ENCODE data around the gene ZNF652. TPM values are rescaled to one million over a fixed set of nuclear protein-coding genes. Genes with fewer than 3 reads are reported as not detected.

ZNF652 gene
- total RNA-seq, 1 experiment from 2014 or later: 32.1 TPM

DNA sequence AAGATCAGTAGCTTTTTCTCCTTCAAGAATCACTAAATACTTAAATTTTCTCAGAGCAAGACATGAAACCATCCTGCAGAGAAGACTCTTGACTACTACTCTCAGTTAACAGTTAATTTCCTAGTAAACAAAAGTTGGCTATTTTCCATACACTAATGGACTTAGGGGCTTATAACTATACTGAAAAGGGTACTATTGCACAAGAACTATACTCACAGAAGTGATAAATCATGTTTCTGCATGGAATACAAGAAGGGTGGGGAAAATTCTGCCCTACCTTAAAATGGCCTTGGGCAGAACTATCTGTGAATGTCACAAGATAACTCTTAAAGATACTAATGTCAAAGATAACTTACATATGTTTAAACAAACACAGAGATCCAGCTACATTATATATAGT is 12.5 kb downstream of the ZNF652 start:
- Histone ChIP-seq H3K9me3 (ENCODE audit: low read depth, low read length, poor library complexity, severe bottlenecking) (peaks cover 3% of the 10 kb centered on the region), H3K27ac (ENCODE audit: low read depth, low read length, poor library complexity, severe bottlenecking) (peak overlapping the region; percentile 22), H3K27me3 (replicated peaks; ENCODE audit: insufficient read depth, low read depth, low read length, poor library complexity) (no peaks in the 10 kb centered on the region), H3K4me3 (ENCODE audit: low read depth, low read length, poor library complexity, severe bottlenecking) (no peak overlapping the region), H3K36me3 (ENCODE audit: insufficient read depth, low read length, poor library complexity, severe bottlenecking) (no peaks in the 10 kb centered on the region), H3K4me1 (ENCODE audit: insufficient read depth, low read length, poor library complexity, severe bottlenecking) (peaks cover 21% of the 10 kb centered on the region)
- intact Hi-C loops (cut with micrococcal nuclease; ENCODE audit: unreplicated experiment): no loop called here
- TF ChIP-seq EZH2 (IDR thresholded peaks at IDR 0.05; ENCODE audit: borderline replicate concordance, low read depth, low read length, poor library complexity, severe bottlenecking): no peak
- TF ChIP-seq, protein P1, sequence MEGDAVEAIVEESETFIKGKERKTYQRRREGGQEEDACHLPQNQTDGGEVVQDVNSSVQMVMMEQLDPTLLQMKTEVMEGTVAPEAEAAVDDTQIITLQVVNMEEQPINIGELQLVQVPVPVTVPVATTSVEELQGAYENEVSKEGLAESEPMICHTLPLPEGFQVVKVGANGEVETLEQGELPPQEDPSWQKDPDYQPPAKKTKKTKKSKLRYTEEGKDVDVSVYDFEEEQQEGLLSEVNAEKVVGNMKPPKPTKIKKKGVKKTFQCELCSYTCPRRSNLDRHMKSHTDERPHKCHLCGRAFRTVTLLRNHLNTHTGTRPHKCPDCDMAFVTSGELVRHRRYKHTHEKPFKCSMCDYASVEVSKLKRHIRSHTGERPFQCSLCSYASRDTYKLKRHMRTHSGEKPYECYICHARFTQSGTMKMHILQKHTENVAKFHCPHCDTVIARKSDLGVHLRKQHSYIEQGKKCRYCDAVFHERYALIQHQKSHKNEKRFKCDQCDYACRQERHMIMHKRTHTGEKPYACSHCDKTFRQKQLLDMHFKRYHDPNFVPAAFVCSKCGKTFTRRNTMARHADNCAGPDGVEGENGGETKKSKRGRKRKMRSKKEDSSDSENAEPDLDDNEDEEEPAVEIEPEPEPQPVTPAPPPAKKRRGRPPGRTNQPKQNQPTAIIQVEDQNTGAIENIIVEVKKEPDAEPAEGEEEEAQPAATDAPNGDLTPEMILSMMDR (conservative IDR thresholded peaks at IDR 0.05; ENCODE audit: low read depth, low read length): no peak
- ChIA-PET CTCF (no interaction called here), POLR2A (ENCODE audit: low non-redundant PET) (no interaction called here)
- no TSS peak for BruUV-seq (replicated peaks)
- peak; percentile 55 for DNase-seq (ENCODE audit: low spot score)

DNA sequence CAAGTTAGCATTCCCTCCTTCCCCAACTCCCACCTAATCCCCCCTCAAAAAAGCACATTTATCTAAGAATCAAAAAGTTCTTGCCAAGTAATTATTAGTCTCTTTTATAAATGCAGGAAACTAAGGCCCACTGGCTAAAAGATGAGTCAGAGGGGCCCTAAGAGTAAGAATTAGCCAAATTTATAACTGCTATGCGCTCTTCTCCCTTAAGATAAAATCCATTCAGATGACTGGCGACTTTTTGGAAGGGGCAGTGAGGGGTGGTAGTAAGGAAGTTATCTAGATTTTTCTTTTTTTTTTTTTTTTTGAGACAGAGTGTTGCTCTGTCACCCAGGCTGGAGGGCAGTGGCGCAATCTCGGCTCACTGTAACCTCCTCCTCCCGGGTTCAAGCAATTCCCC is 17.1 kb downstream of the ZNF652 start:
- BruUV-seq (replicated peaks): no TSS peak
- no peaks in the 10 kb centered on the region for H3K27me3 ChIP-seq (replicated peaks; ENCODE audit: insufficient read depth, low read depth, low read length, poor library complexity)
- ChIA-PET POLR2A (ENCODE audit: low non-redundant PET) (no interaction called here), CTCF (no interaction called here)
- peak; percentile 24 for DNase-seq (ENCODE audit: low spot score)
- H3K4me3 ChIP-seq (ENCODE audit: low read depth, low read length, poor library complexity, severe bottlenecking): no peak overlapping the region
- H3K36me3 ChIP-seq (ENCODE audit: insufficient read depth, low read length, poor library complexity, severe bottlenecking): no peaks in the 10 kb centered on the region
- H3K9me3 ChIP-seq (ENCODE audit: low read depth, low read length, poor library complexity, severe bottlenecking): no peaks in the 10 kb centered on the region
- intact Hi-C loops (cut with micrococcal nuclease; ENCODE audit: unreplicated experiment): no loop called here
- H3K4me1 ChIP-seq (ENCODE audit: insufficient read depth, low read length, poor library complexity, severe bottlenecking): peaks cover 42% of the 10 kb centered on the region
- H3K27ac ChIP-seq (ENCODE audit: low read depth, low read length, poor library complexity, severe bottlenecking): no peak overlapping the region
- TF ChIP-seq EZH2 (IDR thresholded peaks at IDR 0.05; ENCODE audit: borderline replicate concordance, low read depth, low read length, poor library complexity, severe bottlenecking): no peak
- TF ChIP-seq, protein P1 (conservative IDR thresholded peaks at IDR 0.05; ENCODE audit: low read depth, low read length): no peak

DNA sequence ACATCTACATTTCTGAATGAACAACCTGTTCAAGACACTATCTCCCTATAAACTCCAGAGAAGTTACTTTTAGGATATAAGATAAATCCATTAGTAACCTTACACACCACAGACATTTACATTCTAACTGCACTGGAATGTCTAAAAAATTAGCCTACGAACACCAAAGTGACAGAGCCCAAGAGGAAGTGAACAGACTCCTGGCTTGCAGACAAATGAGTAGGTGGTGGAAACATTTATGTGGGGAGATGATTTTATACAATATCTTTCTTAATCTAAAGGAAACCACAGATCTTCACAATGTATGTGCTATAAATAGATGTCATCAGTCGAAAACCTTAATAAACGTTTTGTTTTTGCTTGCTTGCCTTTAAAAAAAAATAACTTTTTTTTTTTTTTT is 18.8 kb downstream of the ZNF652 start:
- H3K9me3 ChIP-seq (ENCODE audit: low read depth, low read length, poor library complexity, severe bottlenecking): no peaks in the 10 kb centered on the region
- H3K27me3 ChIP-seq (replicated peaks; ENCODE audit: insufficient read depth, low read depth, low read length, poor library complexity): no peaks in the 10 kb centered on the region
- peak overlapping the region; percentile 21 for H3K27ac ChIP-seq (ENCODE audit: low read depth, low read length, poor library complexity, severe bottlenecking)
- H3K4me3 ChIP-seq (ENCODE audit: low read depth, low read length, poor library complexity, severe bottlenecking): no peak overlapping the region
- peak; percentile 70 for DNase-seq (ENCODE audit: low spot score)
- intact Hi-C loops (cut with micrococcal nuclease; ENCODE audit: unreplicated experiment): no loop called here
- ChIA-PET CTCF (no interaction called here), POLR2A (ENCODE audit: low non-redundant PET) (no interaction called here)
- TF ChIP-seq EZH2 (IDR thresholded peaks at IDR 0.05; ENCODE audit: borderline replicate concordance, low read depth, low read length, poor library complexity, severe bottlenecking): no peak
- TF ChIP-seq, protein P1 (conservative IDR thresholded peaks at IDR 0.05; ENCODE audit: low read depth, low read length): no peak
- peaks cover 34% of the 10 kb centered on the region for H3K4me1 ChIP-seq (ENCODE audit: insufficient read depth, low read length, poor library complexity, severe bottlenecking)
- no TSS peak for BruUV-seq (replicated peaks)
- H3K36me3 ChIP-seq (ENCODE audit: insufficient read depth, low read length, poor library complexity, severe bottlenecking): no peaks in the 10 kb centered on the region
